Activated CD8-positive, alpha-beta memory T cell treated with anti-CD3 and anti-CD28 coated beads, Interleukin-2, amount 10 ng/mL, durations not matched to agents 7 days and 5 days (primary cell): ENCODE measurements around the gene DMRTA1. TPM values are rescaled to one million over a fixed set of nuclear protein-coding genes. Genes with fewer than 3 reads are reported as not detected.
"Not testable (repeated sequence)": the region's sequence is repeated elsewhere in the genome, so short reads cannot be mapped to it uniquely, and the experiment has no call there.

Source experiments
- ATAC-seq: fragments of 150-1000 bp; cut with Tn5 transposase; one replicate; pipeline ENCODE4 v1.10.0; 2021; ENCODE audit warnings: moderate library complexity
- CTCF ChIA-PET: fragments of 350-600 bp; sonication (Branson Sonifier 250); formaldehyde crosslinking; loops from one replicate; lab custom pipeline; 2021; ENCODE audit warnings: antibody characterized with exemption; lab: Charles Lee
- DNase-seq: peaks from one replicate; pipeline ENCODE4 v3.0.0-alpha.2; 2020
- H3K27ac Mint-ChIP-seq: one replicate; pipeline ENCODE4 v1.8.0; 2021; ENCODE audit warnings: mild to moderate bottlenecking, mixed read lengths
- H3K27me3 Mint-ChIP-seq: one replicate; pipeline ENCODE4 v1.8.0; 2021; ENCODE audit warnings: mixed read lengths
- H3K36me3 Mint-ChIP-seq: one replicate; pipeline ENCODE4 v1.8.0; 2021; ENCODE audit warnings: mild to moderate bottlenecking, mixed read lengths
- H3K4me1 Mint-ChIP-seq: one replicate; pipeline ENCODE4 v1.8.0; 2021; ENCODE audit warnings: mixed read lengths
- H3K4me3 Mint-ChIP-seq: one replicate; pipeline ENCODE4 v1.8.0; 2021; ENCODE audit warnings: mild to moderate bottlenecking, moderate library complexity, mixed read lengths
- H3K9me3 Mint-ChIP-seq: one replicate; pipeline ENCODE4 v1.8.0; 2022; ENCODE audit warnings: low read depth, mixed read lengths
- total RNA-seq, 2 experiments: library from RNA; stranded (reverse); gene quantifications; one replicate each; pipeline ENCODE4 v1.2.3, GENCODE V29; 2021

Gene DMRTA1
- total RNA-seq, 2 experiments from 2014 or later, result not detected

- Mint-ChIP-seq H3K4me1 (no peaks in the 10 kb centered on the region), H3K27me3 (peaks cover 19% of the 10 kb centered on the region), H3K36me3 (no peaks in the 10 kb centered on the region), H3K9me3 (no peaks in the 10 kb centered on the region), H3K27ac (no peak overlapping the region), H3K4me3 (no peak overlapping the region)
- DNase-seq, result no peak
- ATAC-seq, result no peak
- CTCF ChIA-PET, result interaction anchor here (1.4 kb wide), 1 partner anchor 12 kb away, joined by 4 read pairs; no protein-coding TSS in a partner anchor
Measured at GRCh38 chr9:22440841-22441240, 5.8 kb upstream of the DMRTA1 start.

- H3K4me3 Mint-ChIP-seq, result no peak overlapping the region
- ATAC-seq (peak; percentile 53), DNase-seq (no peak)
- H3K27me3 Mint-ChIP-seq, result peaks cover 56% of the 10 kb centered on the region
- peaks cover 3% of the 10 kb centered on the region for H3K4me1 Mint-ChIP-seq
- no peaks in the 10 kb centered on the region for H3K9me3 Mint-ChIP-seq
- CTCF ChIA-PET, result no interaction called here
- no peak overlapping the region for H3K27ac Mint-ChIP-seq
- no peaks in the 10 kb centered on the region for H3K36me3 Mint-ChIP-seq
Measured at GRCh38 chr9:22446950-22447617, 460 bp downstream of the DMRTA1 start.

- Mint-ChIP-seq H3K4me3 (no peak overlapping the region), H3K9me3 (no peaks in the 10 kb centered on the region), H3K27ac (no peak overlapping the region), H3K36me3 (no peaks in the 10 kb centered on the region), H3K4me1 (peaks cover 3% of the 10 kb centered on the region), H3K27me3 (peaks cover 55% of the 10 kb centered on the region)
- no peak for ATAC-seq
- CTCF ChIA-PET, result no interaction called here
- no peak for DNase-seq
Measured at GRCh38 chr9:22447618-22448305, 1.1 kb downstream of the DMRTA1 start.

GRCh38 chr9:22449719-22450118 is 3.1 kb downstream of the DMRTA1 start:
- Mint-ChIP-seq H3K4me1 (peaks cover 3% of the 10 kb centered on the region), H3K27ac (no peak overlapping the region), H3K27me3 (peaks cover 47% of the 10 kb centered on the region), H3K4me3 (no peak overlapping the region), H3K36me3 (no peaks in the 10 kb centered on the region), H3K9me3 (no peaks in the 10 kb centered on the region)
- CTCF ChIA-PET, result interaction anchor here (1.4 kb wide), 1 partner anchor 206 kb away, joined by 3 read pairs; no protein-coding TSS in a partner anchor
- ATAC-seq, result no peak
- no peak for DNase-seq

GRCh38 chr9:22452415-22453010 is 5.9 kb downstream of the DMRTA1 start:
- no peaks in the 10 kb centered on the region for H3K9me3 Mint-ChIP-seq
- ATAC-seq (no peak), DNase-seq (peak; percentile 59)
- no peaks in the 10 kb centered on the region for H3K4me1 Mint-ChIP-seq
- peaks cover 30% of the 10 kb centered on the region for H3K27me3 Mint-ChIP-seq
- no peak overlapping the region for H3K4me3 Mint-ChIP-seq
- H3K27ac Mint-ChIP-seq, result no peak overlapping the region
- H3K36me3 Mint-ChIP-seq, result no peaks in the 10 kb centered on the region
- CTCF ChIA-PET, result interaction anchor here (0.6 to 2.1 kb wide), 14 partner anchors 11 to 641 kb away, joined by 3 to 7 read pairs (median 4); no protein-coding TSS in a partner anchor

GRCh38 chr9:22454016-22454415 is 7.4 kb downstream of the DMRTA1 start:
- Mint-ChIP-seq H3K36me3 (no peaks in the 10 kb centered on the region), H3K4me3 (no peak overlapping the region), H3K9me3 (no peaks in the 10 kb centered on the region), H3K4me1 (no peaks in the 10 kb centered on the region), H3K27me3 (peaks cover 15% of the 10 kb centered on the region), H3K27ac (no peak overlapping the region)
- ATAC-seq (no peak), DNase-seq (no peak)
- CTCF ChIA-PET, result no interaction called here

GRCh38 chr9:22455181-22455580 is 8.6 kb downstream of the DMRTA1 start:
- no peak for ATAC-seq
- DNase-seq, result no peak
- H3K4me3 Mint-ChIP-seq, result no peak overlapping the region
- no peaks in the 10 kb centered on the region for H3K9me3 Mint-ChIP-seq
- peaks cover 16% of the 10 kb centered on the region for H3K27me3 Mint-ChIP-seq
- CTCF ChIA-PET, result no interaction called here
- no peaks in the 10 kb centered on the region for H3K36me3 Mint-ChIP-seq
- H3K4me1 Mint-ChIP-seq, result no peaks in the 10 kb centered on the region
- H3K27ac Mint-ChIP-seq, result no peak overlapping the region

GRCh38 chr9:22457448-22457847 is 10.8 kb downstream of the DMRTA1 start:
- ATAC-seq (no peak), DNase-seq (no peak)
- Mint-ChIP-seq H3K4me1 (no peaks in the 10 kb centered on the region), H3K27ac (no peak overlapping the region), H3K27me3 (peaks cover 14% of the 10 kb centered on the region), H3K36me3 (no peaks in the 10 kb centered on the region), H3K4me3 (no peak overlapping the region), H3K9me3 (no peaks in the 10 kb centered on the region)
- CTCF ChIA-PET, result interaction anchor here (0.6 to 0.9 kb wide), 2 partner anchors 150 to 210 kb away, joined by 3 read pairs; no protein-coding TSS in a partner anchor

- DNase-seq (no peak), ATAC-seq (no peak)
- Mint-ChIP-seq H3K27me3 (peaks cover 15% of the 10 kb centered on the region), H3K36me3 (no peaks in the 10 kb centered on the region), H3K9me3 (no peaks in the 10 kb centered on the region), H3K4me1 (no peaks in the 10 kb centered on the region), H3K27ac (no peak overlapping the region), H3K4me3 (no peak overlapping the region)
- CTCF ChIA-PET, result interaction anchor here (1.0 to 1.2 kb wide), 2 partner anchors 11 to 219 kb away, joined by 3 to 4 read pairs; no protein-coding TSS in a partner anchor
Measured at GRCh38 chr9:22463205-22463604, 16.6 kb downstream of the DMRTA1 start.

- ATAC-seq (peak; percentile 53), DNase-seq (no peak)
- no peak overlapping the region for H3K4me3 Mint-ChIP-seq
- H3K27ac Mint-ChIP-seq, result no peak overlapping the region
- CTCF ChIA-PET, result interaction anchor here (1.0 kb wide), 2 partner anchors 12 to 39 kb away, joined by 3 to 4 read pairs; no protein-coding TSS in a partner anchor
- H3K9me3 Mint-ChIP-seq, result no peaks in the 10 kb centered on the region
- no peaks in the 10 kb centered on the region for H3K27me3 Mint-ChIP-seq
- H3K36me3 Mint-ChIP-seq, result no peaks in the 10 kb centered on the region
- H3K4me1 Mint-ChIP-seq, result no peaks in the 10 kb centered on the region
Measured at GRCh38 chr9:22469928-22470544, 23.4 kb downstream of the DMRTA1 start.

GRCh38 chr9:22481566-22481965 is 34.9 kb downstream of the DMRTA1 start:
- ATAC-seq, result no peak
- Mint-ChIP-seq H3K36me3 (no peaks in the 10 kb centered on the region), H3K27ac (no peak overlapping the region), H3K9me3 (peaks cover 4% of the 10 kb centered on the region), H3K4me1 (no peaks in the 10 kb centered on the region), H3K27me3 (no peaks in the 10 kb centered on the region), H3K4me3 (no peak overlapping the region)
- CTCF ChIA-PET, result interaction anchor here (1.1 to 1.3 kb wide), 2 partner anchors 12 to 60 kb away, joined by 3 to 4 read pairs; no protein-coding TSS in a partner anchor
- no peak for DNase-seq

- ATAC-seq (no peak), DNase-seq (no peak)
- Mint-ChIP-seq H3K27me3 (no peaks in the 10 kb centered on the region), H3K27ac (no peak overlapping the region), H3K4me1 (no peaks in the 10 kb centered on the region), H3K4me3 (no peak overlapping the region), H3K36me3 (no peaks in the 10 kb centered on the region), H3K9me3 (peaks cover 4% of the 10 kb centered on the region)
- CTCF ChIA-PET, result no interaction called here
Measured at GRCh38 chr9:22483528-22484070, 37.0 kb downstream of the DMRTA1 start.

- H3K36me3 Mint-ChIP-seq, H3K27ac Mint-ChIP-seq, H3K9me3 Mint-ChIP-seq, H3K27me3 Mint-ChIP-seq, DNase-seq, ATAC-seq, H3K4me3 Mint-ChIP-seq, CTCF ChIA-PET, H3K4me1 Mint-ChIP-seq: not testable (repeated sequence)
Measured at GRCh38 chr9:22496197-22496596, 49.6 kb downstream of the DMRTA1 start.
